HS-27A (cell line): ENCODE measurements around the gene GPC5.
"Not testable (repeated sequence)": the region's sequence is repeated elsewhere in the genome, so short reads cannot be mapped to it uniquely, and the experiment has no call there.

Experiments used
- DNase-seq: peaks from one replicate; pipeline ENCODE4 v3.0.0-alpha.2; 2012; ENCODE audit warnings: low read depth, missing footprints

The GPC5 gene

GRCh38 chr13:91398413-91399188, at the start of gene GPC5:
TSS of gene GPC5 (plus strand) at chr13:91398621.
- DNase-seq: no peak

DNA sequence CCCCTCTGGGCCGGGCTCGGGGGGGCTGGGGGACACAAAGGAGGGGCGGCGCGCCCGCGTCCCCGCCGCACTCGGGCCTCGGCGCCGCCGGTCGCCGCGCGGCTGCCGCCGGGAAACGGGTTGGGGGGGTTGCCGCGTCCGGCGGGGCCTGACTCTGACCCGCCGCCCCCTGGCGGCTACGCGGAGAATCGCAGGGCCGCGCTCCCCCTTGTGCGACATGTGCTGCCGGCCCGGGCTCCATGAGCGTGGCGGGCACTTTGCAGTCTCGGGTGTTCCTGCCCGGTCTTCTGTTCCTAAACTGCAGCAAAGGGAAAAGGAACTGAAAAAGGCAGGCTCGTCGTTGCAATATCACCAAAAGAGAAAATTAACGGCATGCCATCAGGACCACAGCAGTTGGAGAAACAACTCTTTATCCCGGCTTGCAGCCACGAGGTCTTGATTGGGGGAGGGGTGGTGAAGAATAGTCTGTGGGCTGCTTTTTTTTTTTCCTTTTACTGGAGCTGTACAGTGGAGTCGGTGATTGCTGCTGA, 49.5 kb upstream of the GPC5 start:
- DNase-seq: peak; percentile 48

- DNase-seq: no peak
These were observed 48.2 kb upstream of the GPC5 start for GRCh38 chr13:91349992-91350911.

GRCh38 chr13:91351123-91351522, 47.3 kb upstream of the GPC5 start:
- DNase-seq: no peak

- DNase-seq: no peak
These were observed 46.4 kb upstream of the GPC5 start for GRCh38 chr13:91351980-91352379.

DNA sequence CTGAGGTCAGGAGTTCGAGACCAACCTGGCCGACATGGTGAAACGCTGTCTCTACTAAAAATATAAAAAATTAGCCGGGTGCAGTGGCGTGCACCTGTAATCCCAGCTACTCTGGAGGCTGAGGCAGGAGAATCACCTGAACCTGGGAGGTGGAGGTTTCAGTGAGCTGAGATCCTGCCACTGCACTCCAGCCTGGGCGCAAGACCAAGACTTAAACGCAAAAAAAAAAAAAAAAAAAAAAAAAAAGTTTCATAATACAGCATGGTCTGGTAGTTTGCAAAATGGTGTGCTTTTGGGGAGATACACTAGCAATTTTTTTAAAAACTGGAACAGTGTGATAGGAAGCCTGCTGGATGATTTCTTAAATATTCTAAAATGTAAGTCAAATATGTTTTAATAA, 45.5 kb upstream of the GPC5 start:
- DNase-seq: not testable (repeated sequence)

GRCh38 chr13:91353494-91353893, 44.9 kb upstream of the GPC5 start:
- DNase-seq: no peak

DNA sequence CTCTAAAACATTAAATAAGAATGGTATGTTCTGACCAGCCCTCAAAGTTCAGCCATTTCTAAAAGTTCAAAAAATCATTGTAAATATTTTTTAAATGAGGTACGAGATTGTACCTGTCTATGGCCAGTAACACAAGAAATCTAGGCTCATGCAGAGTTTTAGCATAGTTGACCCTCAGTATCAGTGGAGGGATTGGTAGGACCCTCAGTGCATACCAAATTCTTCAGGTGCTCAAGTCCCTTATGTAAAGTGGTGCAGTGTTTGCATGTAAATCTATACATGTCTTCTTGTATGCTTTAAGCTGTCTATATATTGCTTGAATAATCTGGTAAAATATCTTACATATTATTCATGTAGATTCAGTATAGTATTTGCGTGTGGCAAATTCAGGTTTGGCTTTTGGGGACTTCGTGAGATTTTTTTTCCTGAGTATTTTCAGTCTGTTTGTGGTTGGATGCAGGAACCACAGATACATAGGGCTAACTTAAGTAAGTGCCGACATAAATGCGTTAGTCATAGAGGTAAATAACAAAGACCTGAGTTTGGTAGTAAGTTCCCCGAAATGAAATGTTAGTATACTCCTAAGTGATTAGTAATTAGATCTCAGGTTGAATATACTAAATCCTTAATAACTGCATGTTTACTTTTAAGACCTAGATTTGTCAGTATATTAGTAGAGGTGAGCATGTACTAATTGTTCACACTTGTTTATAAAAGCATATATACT, 43.2 kb upstream of the GPC5 start:
- no peak for DNase-seq

GRCh38 chr13:91355826-91356710, 42.4 kb upstream of the GPC5 start:
- no peak for DNase-seq

GRCh38 chr13:91356919-91357612, 41.4 kb upstream of the GPC5 start:
- no peak for DNase-seq

- DNase-seq: no peak
These were observed 40.6 kb upstream of the GPC5 start for GRCh38 chr13:91357613-91358386.

DNA sequence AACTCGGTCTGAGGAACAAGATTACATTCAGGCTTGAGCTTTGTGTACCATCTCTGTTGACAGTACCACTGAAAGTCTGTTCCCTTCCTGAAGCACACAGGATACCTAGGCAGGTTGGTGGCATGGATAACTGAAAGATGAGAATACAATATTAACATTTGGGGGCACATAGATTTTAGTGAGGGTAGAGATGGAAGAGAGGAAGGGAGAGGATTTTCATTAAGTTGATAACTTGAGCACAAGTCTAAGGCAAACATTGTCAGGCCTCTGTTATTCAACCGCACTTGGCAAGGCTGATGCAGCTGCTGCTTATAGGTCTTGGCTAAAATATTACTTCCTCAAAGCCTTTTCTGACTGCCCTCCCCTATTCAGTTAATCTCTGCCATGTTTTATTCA, 40.0 kb upstream of the GPC5 start:
- DNase-seq: no peak

- DNase-seq: no peak
These were observed 39.3 kb upstream of the GPC5 start for GRCh38 chr13:91359111-91359510.

- DNase-seq: no peak
These were observed 38.8 kb upstream of the GPC5 start for GRCh38 chr13:91359631-91360030.

- DNase-seq: no peak
These were observed 38.1 kb upstream of the GPC5 start for GRCh38 chr13:91360246-91360751.

DNA sequence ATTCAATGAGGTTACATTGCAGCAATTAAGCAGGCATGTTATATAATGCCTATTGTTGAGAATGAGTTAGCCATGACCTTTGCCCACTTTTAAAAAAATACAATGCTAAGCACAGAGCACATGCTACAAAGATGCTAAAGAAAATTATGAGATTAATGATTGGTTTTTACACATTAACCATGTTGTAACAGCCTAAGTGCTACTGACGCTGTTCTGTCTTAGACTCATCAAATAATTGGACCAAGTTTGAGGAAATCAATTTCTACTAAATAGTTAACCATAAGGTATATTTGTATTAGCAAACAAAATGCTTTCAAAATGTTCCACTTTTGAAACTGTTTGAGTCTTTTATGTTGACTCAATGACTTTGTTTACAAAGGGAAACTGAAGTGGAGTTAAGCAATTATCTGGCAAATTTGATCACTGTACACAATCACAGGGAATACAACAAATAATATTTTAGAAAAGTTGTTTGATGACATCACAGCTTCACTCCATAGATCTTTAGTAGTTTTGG, 36.6 kb upstream of the GPC5 start:
- no peak for DNase-seq

DNA sequence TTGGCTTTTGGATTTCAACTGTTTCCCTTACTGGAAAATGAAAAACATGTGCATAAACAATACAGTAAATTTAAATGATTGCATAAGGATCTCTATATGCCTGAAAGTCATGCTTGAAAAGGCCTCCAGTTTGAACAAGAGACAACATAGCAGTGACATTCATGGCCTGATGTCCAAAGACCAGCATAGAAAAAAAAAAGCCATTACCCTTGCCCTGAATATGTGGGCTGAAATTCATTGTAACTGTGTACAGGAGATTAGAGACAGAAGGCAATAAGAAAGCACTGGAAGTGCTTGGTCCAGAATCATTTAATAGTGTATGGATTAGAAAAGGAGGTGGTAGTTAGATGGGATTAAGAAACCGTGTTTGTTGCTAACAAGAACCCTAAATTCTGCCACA, 35.5 kb upstream of the GPC5 start:
- DNase-seq: no peak

DNA sequence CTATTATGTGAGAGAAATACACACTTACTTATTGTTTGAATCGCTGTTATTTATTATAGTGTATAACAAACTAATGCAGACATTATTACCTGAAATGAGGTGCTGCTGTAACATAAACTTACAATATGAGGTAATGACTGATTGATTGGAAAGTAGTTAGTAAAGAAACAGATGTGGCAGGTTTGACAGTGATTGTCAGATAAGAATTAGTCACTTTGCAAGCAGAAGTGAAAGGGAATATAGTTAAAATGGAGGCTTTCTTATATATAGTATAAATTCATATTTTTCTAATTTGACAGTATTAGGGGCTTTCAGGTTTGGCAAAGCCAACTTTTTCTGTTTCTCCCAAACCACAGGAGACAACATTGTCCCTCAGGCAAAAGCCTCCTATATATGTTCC, 30.3 kb upstream of the GPC5 start:
- DNase-seq: no peak

- no peak for DNase-seq
These were observed 29.6 kb upstream of the GPC5 start for GRCh38 chr13:91368676-91369440.
